ENCODE data around the gene SBK2.

DNA sequence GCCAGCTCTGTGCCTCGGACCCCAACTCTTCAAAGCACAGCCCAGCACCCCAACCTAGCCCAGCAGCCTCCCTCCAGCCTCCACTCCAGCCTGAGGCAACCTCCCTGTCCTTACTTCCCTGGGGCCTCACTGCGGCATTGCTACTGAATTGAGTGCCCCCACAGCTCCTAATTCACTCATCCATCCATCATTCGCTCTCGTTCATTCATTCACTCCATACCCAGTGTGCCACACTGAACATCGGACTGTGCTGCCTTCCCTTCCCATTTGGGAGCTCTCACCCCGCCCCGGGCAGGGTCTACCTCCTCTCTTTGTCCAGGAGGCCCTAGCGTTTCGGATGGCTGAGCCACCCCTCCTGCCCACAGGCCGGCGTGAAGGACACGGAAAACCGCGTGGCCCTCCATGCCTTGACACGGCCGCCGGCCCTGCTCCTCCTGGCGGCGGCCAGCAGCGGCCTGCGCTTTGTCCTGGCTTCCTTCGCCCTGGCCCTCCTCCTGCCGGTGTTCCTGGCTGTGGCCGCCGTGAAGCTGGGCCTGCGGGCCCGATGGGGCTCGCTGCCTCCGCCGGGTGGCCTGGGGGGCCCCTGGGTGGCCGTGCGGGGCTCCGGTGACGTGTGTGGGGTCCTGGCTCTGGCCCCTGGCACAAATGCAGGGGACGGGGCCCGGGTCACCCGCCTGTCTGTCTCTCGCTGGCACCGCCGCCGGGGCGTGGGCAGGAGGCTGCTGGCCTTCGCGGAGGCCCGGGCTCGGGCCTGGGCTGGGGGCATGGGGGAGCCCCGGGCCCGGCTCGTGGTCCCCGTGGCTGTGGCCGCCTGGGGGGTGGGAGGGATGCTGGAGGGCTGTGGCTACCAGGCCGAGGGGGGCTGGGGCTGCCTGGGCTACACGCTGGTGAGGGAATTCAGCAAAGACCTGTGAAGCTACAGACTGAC lies 50.6 kb downstream of the SBK2 start:
- TF ChIP-seq EZH2 (optimal IDR thresholded peaks at IDR 0.05; ENCODE audit: low read depth, low read length), result no peak
- TF ChIP-seq, protein P1, sequence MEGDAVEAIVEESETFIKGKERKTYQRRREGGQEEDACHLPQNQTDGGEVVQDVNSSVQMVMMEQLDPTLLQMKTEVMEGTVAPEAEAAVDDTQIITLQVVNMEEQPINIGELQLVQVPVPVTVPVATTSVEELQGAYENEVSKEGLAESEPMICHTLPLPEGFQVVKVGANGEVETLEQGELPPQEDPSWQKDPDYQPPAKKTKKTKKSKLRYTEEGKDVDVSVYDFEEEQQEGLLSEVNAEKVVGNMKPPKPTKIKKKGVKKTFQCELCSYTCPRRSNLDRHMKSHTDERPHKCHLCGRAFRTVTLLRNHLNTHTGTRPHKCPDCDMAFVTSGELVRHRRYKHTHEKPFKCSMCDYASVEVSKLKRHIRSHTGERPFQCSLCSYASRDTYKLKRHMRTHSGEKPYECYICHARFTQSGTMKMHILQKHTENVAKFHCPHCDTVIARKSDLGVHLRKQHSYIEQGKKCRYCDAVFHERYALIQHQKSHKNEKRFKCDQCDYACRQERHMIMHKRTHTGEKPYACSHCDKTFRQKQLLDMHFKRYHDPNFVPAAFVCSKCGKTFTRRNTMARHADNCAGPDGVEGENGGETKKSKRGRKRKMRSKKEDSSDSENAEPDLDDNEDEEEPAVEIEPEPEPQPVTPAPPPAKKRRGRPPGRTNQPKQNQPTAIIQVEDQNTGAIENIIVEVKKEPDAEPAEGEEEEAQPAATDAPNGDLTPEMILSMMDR (IDR thresholded peaks at IDR 0.05; ENCODE audit: low read length), result no peak

Data from MM.1S (cell line).